HG02981 (cell line): ENCODE data around the gene ETV3.

ENCODE experiments used
- ATAC-seq: cut with Tn5 transposase; IDR thresholded peaks from one replicate; pipeline ENCODE4 v1.9.1; 2021; ENCODE audit warnings: mild to moderate bottlenecking, moderate library complexity; ENCODE audit not compliant: unreplicated experiment

Gene ETV3

DNA sequence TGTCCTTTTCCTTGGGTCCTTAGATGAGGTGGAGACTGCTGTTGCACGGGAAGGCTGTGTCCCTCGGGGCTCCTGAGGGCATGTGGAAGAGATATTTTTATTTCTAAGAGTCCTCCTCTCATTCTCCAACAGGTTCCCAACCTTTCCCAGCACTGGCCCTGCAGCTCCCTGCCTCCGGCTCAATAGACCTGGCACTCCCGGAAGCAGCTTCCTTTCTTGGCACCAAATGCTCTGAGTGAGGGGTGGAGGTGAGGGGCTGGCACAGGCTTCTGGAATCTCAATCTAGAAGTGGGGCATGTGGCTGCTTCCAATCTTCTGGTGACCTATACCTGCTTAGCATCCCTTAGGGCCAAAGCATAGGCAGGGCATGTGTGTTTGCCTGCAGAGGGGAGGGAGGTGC is 43.1 kb downstream of the ETV3 start:
- ATAC-seq, result no peak

DNA sequence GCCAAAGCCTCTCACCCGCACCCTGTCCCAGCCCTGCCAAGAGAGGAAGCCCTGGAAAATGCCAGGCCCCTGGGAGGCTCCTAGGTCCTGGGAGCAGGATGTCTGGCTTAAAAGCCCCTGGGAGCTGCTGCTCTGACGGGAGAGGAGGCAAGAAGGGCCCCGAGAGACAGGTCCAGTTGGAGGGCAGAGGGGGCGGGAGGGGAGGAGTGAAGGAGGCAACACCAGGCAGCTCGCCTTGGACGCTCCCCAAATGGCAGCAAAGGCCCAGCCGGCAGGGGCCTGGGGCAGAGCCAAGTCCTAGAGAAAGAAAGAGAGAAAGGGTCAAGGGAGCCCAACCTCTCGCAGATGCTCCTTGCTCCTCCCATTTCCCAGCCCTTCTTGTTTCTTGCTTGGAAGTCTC is 45.4 kb downstream of the ETV3 start:
- ATAC-seq, result no peak

DNA sequence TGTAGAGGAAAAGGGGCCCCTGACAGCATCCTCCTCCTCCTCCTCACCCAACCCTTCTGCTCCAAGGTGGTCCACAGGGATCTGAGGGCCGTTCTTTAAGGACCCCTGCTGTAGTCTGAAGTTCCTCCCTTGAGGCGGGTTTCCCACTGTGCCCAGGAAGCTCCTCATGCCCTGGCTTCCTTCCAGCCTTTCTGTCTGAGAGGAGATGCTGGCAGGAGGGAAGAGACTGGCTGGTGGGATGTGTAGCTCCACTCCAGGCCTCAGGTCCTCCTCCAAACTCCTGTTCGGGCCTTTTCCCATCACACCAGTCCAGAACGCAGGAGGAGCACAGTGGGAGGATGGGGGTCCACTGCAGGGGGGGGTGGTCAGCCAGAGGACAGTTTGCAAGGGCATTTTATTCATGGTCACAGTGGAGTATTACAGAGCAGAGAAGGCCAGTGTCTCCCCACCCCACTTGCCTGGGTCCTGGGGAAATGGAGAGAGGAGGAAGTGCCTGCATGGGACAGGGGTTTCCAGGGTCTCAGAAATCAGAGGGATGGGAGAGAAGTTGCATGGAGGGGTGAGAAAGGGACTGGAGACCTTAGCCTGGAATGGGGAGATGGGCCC is 46.4 kb downstream of the ETV3 start:
- ATAC-seq, result no peak

DNA sequence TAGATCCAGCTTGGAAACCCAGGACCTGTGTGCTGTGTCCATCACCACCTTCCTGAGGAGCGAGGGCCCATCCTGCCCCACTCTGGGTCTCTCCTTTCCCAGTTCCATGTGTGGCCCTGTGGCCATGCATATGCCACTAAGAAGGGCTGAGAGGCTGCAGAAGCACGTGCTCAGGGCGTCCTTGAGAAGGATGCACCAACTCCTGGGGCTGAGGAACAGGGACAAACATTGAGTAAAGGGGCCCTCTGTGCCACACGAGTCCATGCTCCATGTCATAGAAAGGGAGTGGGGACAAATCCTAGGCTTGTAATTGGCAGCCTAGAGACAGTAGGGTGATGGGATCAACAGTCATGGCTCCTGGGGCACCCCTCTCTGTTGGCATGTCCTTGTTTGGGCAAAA is 47.0 kb downstream of the ETV3 start:
- ATAC-seq, result no peak

GRCh38 chr1:157090771-157091170 is 47.4 kb downstream of the ETV3 start:
- ATAC-seq, result no peak

- no peak for ATAC-seq
Observed at GRCh38 chr1:157090196-157090647, 48.0 kb downstream of the ETV3 start.

DNA sequence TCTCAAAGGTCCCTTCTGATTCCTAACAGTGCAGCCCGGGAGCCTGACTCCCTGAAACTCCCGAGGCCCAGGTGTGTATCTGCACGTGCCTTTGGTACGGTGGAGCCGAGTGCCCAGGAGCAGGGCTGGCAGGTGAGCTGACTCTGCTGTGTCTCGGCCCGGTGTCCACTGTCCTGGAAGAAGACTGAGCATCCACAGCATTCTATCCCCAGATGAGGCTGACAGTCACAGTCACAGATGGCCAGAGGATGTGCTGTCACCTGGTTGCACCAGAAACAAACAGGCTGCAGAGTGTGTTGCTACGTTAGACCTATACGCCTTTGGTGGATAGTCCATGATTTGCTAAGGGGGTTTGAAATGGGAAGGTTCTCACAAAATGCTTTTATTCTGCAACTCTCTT is 48.4 kb downstream of the ETV3 start:
- ATAC-seq, result no peak

GRCh38 chr1:157088607-157089006 is 49.6 kb downstream of the ETV3 start:
- ATAC-seq, result no peak

DNA sequence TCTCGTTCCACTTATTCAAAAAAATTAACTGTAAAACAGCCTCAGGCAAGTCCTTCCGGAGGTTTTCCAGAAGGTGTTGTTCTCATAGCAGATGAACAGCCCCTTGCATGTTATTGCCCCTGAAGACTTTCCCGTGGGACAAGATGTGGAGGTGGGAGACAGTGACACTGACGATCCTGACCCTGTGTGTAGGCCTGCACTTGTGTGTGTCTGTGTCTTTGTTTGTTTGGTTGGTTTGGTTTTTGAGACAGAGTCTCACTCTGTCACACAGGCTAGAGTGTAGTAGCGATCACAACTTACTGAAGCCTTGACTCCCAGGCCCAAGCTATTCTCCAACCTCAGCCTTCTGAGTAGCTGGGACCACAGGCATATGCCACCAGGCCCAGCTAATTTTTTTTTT is 51.2 kb downstream of the ETV3 start:
- no peak for ATAC-seq

GRCh38 chr1:157086299-157086698 is 51.9 kb downstream of the ETV3 start:
- ATAC-seq, result no peak

- ATAC-seq, result no peak
Observed at GRCh38 chr1:157085421-157085820, 52.8 kb downstream of the ETV3 start.

GRCh38 chr1:157084720-157085119 is 53.5 kb downstream of the ETV3 start:
- no peak for ATAC-seq

- no peak for ATAC-seq
Observed at GRCh38 chr1:157081707-157082106, 56.5 kb downstream of the ETV3 start.

GRCh38 chr1:157080714-157081113 is 57.5 kb downstream of the ETV3 start:
- ATAC-seq, result no peak

DNA sequence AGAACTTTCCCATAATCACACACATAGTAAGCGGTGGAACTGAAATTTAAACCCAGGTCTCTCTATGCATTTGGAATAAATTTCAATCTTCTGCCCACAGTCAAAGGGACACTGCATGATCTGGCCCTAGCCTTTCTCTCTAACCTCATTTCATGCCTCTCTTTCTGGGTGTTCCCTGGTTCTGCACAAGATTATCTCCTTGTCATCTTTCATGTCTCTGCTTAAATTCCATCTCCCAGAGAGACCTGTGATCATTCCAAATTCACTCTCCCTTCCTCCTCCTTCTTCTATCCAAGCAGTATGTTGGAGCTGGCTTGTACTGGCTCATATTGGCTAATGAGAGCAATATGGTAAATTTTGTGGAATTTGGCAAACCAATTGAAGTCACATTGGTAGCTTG is 60.8 kb downstream of the ETV3 start:
- ATAC-seq, result no peak

GRCh38 chr1:157073944-157074685 is 64.1 kb downstream of the ETV3 start:
- no peak for ATAC-seq
